Stimulated activated CD4-positive, alpha-beta T cell treated with anti-CD3 and anti-CD28 coated beads, Interleukin-4, amount 100 ng/mL, for 24 hours (primary cell): ENCODE measurements around the gene ZNF70.

Experiments used
- DNase-seq: peaks from one replicate; pipeline ENCODE4 v3.0.0-alpha.2; 2020

Gene ZNF70

GRCh38 chr22:23689414-23689813, 61.5 kb downstream of the ZNF70 start:
- no peak for DNase-seq
